DOHH2 (cell line): ENCODE measurements around the gene NSD2.

Source experiments
- EZH2phosphoT487 ChIP-seq: fragments of 200-600 bp; sonication (generic); IDR thresholded peaks from 2 replicates; pipeline ENCODE4 v1.6.1; 2017; ENCODE audit warnings: borderline replicate concordance, mild to moderate bottlenecking, antibody characterized with exemption, low read length, moderate library complexity, mixed read lengths
- TF ChIP-seq, protein P1 (sequence below): fragments of 200-600 bp; sonication (generic); IDR thresholded peaks from one replicate; pipeline ENCODE4 v1.5.1; 2014; ENCODE audit warnings: antibody characterized with exemption, mild to moderate bottlenecking, low read depth, low read length; ENCODE audit not compliant: poor library complexity, severe bottlenecking

GRCh38 chr4:1975391-1975801 lies 104.2 kb downstream of the NSD2 start:
- TF ChIP-seq, protein P1, sequence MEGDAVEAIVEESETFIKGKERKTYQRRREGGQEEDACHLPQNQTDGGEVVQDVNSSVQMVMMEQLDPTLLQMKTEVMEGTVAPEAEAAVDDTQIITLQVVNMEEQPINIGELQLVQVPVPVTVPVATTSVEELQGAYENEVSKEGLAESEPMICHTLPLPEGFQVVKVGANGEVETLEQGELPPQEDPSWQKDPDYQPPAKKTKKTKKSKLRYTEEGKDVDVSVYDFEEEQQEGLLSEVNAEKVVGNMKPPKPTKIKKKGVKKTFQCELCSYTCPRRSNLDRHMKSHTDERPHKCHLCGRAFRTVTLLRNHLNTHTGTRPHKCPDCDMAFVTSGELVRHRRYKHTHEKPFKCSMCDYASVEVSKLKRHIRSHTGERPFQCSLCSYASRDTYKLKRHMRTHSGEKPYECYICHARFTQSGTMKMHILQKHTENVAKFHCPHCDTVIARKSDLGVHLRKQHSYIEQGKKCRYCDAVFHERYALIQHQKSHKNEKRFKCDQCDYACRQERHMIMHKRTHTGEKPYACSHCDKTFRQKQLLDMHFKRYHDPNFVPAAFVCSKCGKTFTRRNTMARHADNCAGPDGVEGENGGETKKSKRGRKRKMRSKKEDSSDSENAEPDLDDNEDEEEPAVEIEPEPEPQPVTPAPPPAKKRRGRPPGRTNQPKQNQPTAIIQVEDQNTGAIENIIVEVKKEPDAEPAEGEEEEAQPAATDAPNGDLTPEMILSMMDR, result no peak
- TF ChIP-seq EZH2phosphoT487, result no peak
